Measurements from ENCODE around the gene PARP8.

PARP8 gene

DNA sequence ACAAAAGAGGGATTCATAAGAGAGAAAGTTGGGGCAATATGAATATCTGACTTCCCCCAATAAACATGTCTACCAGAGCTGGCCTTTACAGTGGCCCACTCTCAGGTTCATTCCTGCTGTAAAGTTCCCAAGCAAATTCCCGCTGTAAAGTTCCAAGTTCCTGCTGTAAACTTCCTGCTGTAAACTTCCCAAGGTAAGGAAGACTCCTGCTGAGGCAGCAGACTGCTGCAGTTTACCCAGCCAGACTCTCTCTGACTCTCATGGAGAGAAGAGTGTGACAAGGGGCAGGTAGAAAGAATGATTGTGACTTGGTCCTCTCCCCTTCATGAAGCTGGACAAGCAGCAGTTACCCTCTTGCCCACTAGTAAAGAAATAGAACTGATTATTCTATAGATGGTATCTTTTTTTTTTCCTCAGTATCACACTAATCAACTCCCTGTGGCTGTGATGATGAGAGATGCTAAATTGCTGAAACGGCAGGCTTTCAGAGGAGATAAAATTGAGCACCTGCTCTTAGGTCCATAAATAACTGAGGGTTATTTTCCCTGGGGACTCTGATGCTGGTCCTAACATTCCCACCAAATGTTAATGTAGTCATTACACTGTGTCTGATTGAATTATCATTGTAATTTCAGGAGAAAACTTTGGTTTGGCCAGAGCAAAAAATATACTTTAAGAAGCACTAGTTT is 220.4 kb downstream of the PARP8 start:
- TF ChIP-seq POLR2AphosphoS5 (IDR thresholded peaks at IDR 0.05; ENCODE audit: low read depth, low read length) (no peak), SIN3A (IDR thresholded peaks at IDR 0.05; ENCODE audit: borderline replicate concordance, insufficient read depth, low read length) (no peak)
- TF ChIP-seq, protein P1, sequence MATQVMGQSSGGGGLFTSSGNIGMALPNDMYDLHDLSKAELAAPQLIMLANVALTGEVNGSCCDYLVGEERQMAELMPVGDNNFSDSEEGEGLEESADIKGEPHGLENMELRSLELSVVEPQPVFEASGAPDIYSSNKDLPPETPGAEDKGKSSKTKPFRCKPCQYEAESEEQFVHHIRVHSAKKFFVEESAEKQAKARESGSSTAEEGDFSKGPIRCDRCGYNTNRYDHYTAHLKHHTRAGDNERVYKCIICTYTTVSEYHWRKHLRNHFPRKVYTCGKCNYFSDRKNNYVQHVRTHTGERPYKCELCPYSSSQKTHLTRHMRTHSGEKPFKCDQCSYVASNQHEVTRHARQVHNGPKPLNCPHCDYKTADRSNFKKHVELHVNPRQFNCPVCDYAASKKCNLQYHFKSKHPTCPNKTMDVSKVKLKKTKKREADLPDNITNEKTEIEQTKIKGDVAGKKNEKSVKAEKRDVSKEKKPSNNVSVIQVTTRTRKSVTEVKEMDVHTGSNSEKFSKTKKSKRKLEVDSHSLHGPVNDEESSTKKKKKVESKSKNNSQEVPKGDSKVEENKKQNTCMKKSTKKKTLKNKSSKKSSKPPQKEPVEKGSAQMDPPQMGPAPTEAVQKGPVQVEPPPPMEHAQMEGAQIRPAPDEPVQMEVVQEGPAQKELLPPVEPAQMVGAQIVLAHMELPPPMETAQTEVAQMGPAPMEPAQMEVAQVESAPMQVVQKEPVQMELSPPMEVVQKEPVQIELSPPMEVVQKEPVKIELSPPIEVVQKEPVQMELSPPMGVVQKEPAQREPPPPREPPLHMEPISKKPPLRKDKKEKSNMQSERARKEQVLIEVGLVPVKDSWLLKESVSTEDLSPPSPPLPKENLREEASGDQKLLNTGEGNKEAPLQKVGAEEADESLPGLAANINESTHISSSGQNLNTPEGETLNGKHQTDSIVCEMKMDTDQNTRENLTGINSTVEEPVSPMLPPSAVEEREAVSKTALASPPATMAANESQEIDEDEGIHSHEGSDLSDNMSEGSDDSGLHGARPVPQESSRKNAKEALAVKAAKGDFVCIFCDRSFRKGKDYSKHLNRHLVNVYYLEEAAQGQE (IDR thresholded peaks at IDR 0.05; ENCODE audit: insufficient read depth in 1 of 2, low read depth in 2 of 2, low read length in 2 of 2): no peak

DNA sequence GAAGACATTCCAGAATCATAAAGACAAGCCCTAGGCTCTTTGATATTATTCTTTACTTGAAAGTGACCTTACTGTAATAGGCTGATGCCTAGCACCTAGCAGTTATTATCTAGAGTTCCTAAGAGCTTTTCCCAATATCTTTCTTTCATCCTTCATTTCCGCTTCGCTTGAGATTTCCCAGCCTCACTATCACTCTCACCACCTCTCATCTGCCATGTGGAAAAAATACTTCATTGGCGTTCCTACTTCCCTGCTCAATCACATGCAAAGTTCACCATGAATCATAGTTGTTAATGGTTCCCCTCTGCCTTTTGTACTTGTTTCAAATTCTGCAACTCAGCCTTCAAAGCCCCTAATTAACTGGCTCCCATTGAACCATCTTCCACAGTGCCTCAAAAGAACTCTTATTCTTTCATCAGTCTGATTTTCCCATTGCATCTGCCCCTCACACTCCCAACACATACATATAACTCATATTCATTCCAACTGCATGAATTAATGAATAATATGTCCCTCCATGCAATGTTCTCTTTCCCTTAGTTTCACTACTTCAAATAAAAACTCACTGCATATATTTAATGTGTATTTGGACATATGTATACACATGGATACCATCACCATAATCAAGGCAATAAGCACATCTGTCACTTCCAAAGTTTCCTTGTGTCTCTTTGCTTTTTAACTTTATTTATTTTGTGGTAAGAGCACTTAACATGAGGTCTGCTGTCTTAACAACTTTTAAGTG is 221.6 kb downstream of the PARP8 start:
- TF ChIP-seq FOXP2 (optimal IDR thresholded peaks at IDR 0.05; ENCODE audit: borderline replicate concordance, extremely low read depth, extremely low read length, insufficient read depth): no peak
- no peak for TF ChIP-seq TAF1 (IDR thresholded peaks at IDR 0.05; ENCODE audit: borderline replicate concordance, insufficient read depth, low read length)
- no peak for TF ChIP-seq POLR2AphosphoS5 (IDR thresholded peaks at IDR 0.05; ENCODE audit: low read depth, low read length)
- TF ChIP-seq, protein P1 (IDR thresholded peaks at IDR 0.05; ENCODE audit: insufficient read depth in 1 of 2, low read depth in 2 of 2, low read length in 2 of 2): no peak
- no peak for TF ChIP-seq SIN3A (IDR thresholded peaks at IDR 0.05; ENCODE audit: borderline replicate concordance, insufficient read depth, low read length)

DNA sequence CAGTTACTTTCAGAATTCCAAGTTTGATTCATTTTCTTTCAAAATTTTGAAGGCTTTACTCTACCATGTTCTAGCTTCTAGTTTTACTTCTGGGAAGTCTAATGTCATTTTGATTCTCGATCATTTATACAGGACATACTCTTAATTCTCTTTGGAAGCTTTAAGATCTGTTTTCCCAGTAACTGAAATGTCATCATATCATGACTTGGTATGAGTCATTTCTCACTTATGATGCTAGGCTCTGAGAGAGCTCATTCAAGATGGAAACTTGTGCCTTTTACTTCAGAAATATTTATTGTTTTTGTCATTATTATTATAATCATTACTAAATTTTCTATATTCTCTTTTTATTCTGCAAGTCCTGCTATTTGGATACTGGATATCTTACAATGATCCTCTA is 222.3 kb downstream of the PARP8 start:
- TF ChIP-seq, protein P1 (IDR thresholded peaks at IDR 0.05; ENCODE audit: insufficient read depth in 1 of 2, low read depth in 2 of 2, low read length in 2 of 2): no peak
- TF ChIP-seq FOXP2 (optimal IDR thresholded peaks at IDR 0.05; ENCODE audit: borderline replicate concordance, extremely low read depth, extremely low read length, insufficient read depth) (no peak), TAF1 (IDR thresholded peaks at IDR 0.05; ENCODE audit: borderline replicate concordance, insufficient read depth, low read length) (no peak), POLR2AphosphoS5 (IDR thresholded peaks at IDR 0.05; ENCODE audit: low read depth, low read length) (no peak), SIN3A (IDR thresholded peaks at IDR 0.05; ENCODE audit: borderline replicate concordance, insufficient read depth, low read length) (no peak)

DNA sequence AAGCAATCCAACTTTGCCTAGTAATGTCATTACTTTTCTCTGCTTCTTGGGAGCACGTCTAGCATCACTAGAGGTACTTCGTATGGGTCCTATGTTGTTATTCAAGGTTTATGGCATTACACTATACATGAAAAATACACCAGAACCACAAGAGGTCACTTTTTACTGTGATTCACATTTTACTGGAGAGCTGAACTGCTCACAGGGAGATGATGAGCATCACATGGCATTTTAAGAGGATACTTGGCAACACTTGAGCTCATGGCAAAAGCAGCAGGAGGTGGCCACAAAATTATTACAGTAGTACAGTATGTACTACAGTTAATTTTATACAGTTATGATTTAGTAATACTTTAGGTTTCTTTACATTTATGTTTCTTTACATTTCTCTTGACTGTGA is 223.4 kb downstream of the PARP8 start:
- TF ChIP-seq, protein P1 (IDR thresholded peaks at IDR 0.05; ENCODE audit: insufficient read depth in 1 of 2, low read depth in 2 of 2, low read length in 2 of 2): no peak
- TF ChIP-seq TAF1 (IDR thresholded peaks at IDR 0.05; ENCODE audit: borderline replicate concordance, insufficient read depth, low read length) (no peak), POLR2AphosphoS5 (IDR thresholded peaks at IDR 0.05; ENCODE audit: low read depth, low read length) (no peak), SIN3A (IDR thresholded peaks at IDR 0.05; ENCODE audit: borderline replicate concordance, insufficient read depth, low read length) (no peak), FOXP2 (optimal IDR thresholded peaks at IDR 0.05; ENCODE audit: borderline replicate concordance, extremely low read depth, extremely low read length, insufficient read depth) (no peak)
